ENCODE data around the gene CACNA2D3. TPM values are rescaled to one million over a fixed set of nuclear protein-coding genes. Genes with fewer than 3 reads are reported as not detected.
A peak's percentile ranks its signal among the peaks of the same experiment; 100 is the strongest.

CACNA2D3 gene
- total RNA-seq, 1 donor from 2014 or later = 1.3 TPM

DNA sequence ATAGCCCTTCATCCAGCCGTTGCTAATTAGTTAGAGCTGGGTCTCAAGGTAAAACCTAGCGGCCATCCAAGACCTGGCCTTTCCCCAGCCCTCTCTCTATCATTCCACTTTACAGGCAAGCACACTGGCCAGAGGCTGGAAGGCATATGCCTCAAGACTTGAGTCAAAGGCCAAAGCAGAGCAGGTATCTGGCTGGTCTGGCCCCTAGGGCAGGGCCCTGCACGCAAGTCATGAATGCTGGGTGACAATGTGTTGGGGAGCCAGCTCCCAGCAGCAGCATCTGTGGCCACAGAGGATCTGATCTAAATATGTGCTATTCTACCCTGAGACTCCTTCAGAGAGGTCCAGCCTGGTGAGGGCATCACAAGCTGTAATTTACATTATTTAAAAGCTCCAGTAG lies 691.9 kb downstream of the CACNA2D3 start:
- no peak for TF ChIP-seq CTCF (conservative IDR thresholded peaks at IDR 0.05; ENCODE audit: low read depth, low read length)
- no peak for DNase-seq (ENCODE audit: low read depth)
- no peak overlapping the region for H3K4me3 ChIP-seq (ENCODE audit: low read depth, low read length)

GRCh38 chr3:54817628-54818027 lies 695.3 kb downstream of the CACNA2D3 start:
- H3K4me3 ChIP-seq (ENCODE audit: low read depth, low read length) = no peak overlapping the region
- TF ChIP-seq CTCF (conservative IDR thresholded peaks at IDR 0.05; ENCODE audit: low read depth, low read length) = no peak
- DNase-seq (ENCODE audit: low read depth) = peak; percentile 61

DNA sequence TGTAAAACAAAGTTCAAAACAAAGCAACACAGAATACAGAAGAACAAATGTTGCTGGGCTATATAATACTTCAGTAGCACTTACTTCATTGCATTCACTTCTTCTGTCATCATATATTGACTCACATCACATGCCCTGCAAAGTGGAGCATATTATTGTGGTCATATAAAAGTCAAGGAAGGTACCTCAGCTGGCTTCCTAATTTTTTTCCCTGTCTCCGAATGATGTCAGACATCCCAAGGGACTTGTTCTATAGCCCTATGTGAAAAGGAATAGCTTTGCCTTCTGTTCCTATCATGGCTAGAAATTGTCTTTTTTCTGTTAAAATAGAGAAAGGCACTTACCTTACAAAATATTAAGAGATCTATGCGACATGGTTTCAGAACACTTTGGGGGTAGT lies 696.1 kb downstream of the CACNA2D3 start:
- no peak for TF ChIP-seq CTCF (conservative IDR thresholded peaks at IDR 0.05; ENCODE audit: low read depth, low read length)
- H3K4me3 ChIP-seq (ENCODE audit: low read depth, low read length) = no peak overlapping the region
- no peak for DNase-seq (ENCODE audit: low read depth)

DNA sequence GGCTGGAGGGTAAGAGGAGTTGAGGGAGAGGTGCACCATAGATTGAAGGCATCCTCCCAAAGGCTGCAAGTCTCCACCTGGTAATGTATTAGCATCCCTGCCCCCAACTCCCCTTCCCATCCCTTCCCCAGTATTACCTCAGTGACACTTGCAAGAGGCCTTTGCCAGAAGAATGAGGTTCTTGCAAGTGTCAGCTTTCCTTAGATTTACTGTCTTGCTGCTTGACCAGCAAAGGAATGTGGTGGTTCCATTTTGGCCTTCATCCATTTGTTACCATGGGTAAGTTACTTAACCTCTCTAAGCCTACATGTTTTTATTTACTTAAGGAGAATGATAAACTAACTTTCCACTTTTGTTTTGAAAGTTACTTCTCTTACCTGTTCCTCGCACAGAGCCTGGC lies 696.6 kb downstream of the CACNA2D3 start:
- no peak overlapping the region for H3K4me3 ChIP-seq (ENCODE audit: low read depth, low read length)
- no peak for TF ChIP-seq CTCF (conservative IDR thresholded peaks at IDR 0.05; ENCODE audit: low read depth, low read length)
- peak; percentile 47 for DNase-seq (ENCODE audit: low read depth)

GRCh38 chr3:54819946-54820345 lies 697.6 kb downstream of the CACNA2D3 start:
- TF ChIP-seq CTCF (conservative IDR thresholded peaks at IDR 0.05; ENCODE audit: low read depth, low read length) = no peak
- H3K4me3 ChIP-seq (ENCODE audit: low read depth, low read length) = no peak overlapping the region
- no peak for DNase-seq (ENCODE audit: low read depth)

GRCh38 chr3:54822206-54822605 lies 699.9 kb downstream of the CACNA2D3 start:
- H3K4me3 ChIP-seq (ENCODE audit: low read depth, low read length) = no peak overlapping the region
- DNase-seq (ENCODE audit: low read depth) = no peak
- no peak for TF ChIP-seq CTCF (conservative IDR thresholded peaks at IDR 0.05; ENCODE audit: low read depth, low read length)

- DNase-seq (ENCODE audit: low read depth) = no peak
Observed at GRCh38 chr3:54826251-54826691, 703.9 kb downstream of the CACNA2D3 start.

More at GRCh38 chr3:54826251-54826691, 703.9 kb downstream of the CACNA2D3 start:
- no peak overlapping the region for H3K4me3 ChIP-seq (ENCODE audit: low read depth, low read length)
- TF ChIP-seq CTCF (conservative IDR thresholded peaks at IDR 0.05; ENCODE audit: low read depth, low read length) = no peak

Data from epithelial cell of proximal tubule (primary cell).